Body of pancreas (tissue), 4 donors: ENCODE measurements around the gene AASDHPPT.

Experiments used
- CTCF ChIP-seq, 7 experiments: fragments of 450-650 bp in 4 of 7; fragments of 200-600 bp in 3 of 7; sonication (generic) in 3 of 7; IDR thresholded peaks; one replicate each; pipeline ENCODE4 v1.5.1; 2016 to 2019; ENCODE audit warnings: antibody characterized with exemption in 7 of 7
- POLR2A ChIP-seq, 3 donors: fragments of 450-650 bp; IDR thresholded peaks; one replicate each; pipeline ENCODE4 v1.6.1; 2016; ENCODE audit warnings: antibody characterized with exemption in 3 of 3, mild to moderate bottlenecking in 2 of 3

- TF ChIP-seq CTCF (IDR thresholded peaks at IDR 0.05) = peak in 3 of 7 experiments; percentile 17 to 51 (median 19)
- peak; percentile 82 to 98 (median 97) for TF ChIP-seq POLR2A (IDR thresholded peaks at IDR 0.05)
These were observed 398 bp upstream of the AASDHPPT start, which contains the start of gene KBTBD3 for GRCh38 chr11:106076919-106077608.
